ENCODE data around the gene MMP25. TPM values are rescaled to one million over a fixed set of nuclear protein-coding genes. Genes with fewer than 3 reads are reported as not detected.

MMP25 gene
- total and polyA plus RNA-seq, 9 of the 15 experiments (the other 6 are each of a cell fraction or from before 2014, with no cell fraction given): 0.03 to 0.04 TPM; not detected in 7

DNA sequence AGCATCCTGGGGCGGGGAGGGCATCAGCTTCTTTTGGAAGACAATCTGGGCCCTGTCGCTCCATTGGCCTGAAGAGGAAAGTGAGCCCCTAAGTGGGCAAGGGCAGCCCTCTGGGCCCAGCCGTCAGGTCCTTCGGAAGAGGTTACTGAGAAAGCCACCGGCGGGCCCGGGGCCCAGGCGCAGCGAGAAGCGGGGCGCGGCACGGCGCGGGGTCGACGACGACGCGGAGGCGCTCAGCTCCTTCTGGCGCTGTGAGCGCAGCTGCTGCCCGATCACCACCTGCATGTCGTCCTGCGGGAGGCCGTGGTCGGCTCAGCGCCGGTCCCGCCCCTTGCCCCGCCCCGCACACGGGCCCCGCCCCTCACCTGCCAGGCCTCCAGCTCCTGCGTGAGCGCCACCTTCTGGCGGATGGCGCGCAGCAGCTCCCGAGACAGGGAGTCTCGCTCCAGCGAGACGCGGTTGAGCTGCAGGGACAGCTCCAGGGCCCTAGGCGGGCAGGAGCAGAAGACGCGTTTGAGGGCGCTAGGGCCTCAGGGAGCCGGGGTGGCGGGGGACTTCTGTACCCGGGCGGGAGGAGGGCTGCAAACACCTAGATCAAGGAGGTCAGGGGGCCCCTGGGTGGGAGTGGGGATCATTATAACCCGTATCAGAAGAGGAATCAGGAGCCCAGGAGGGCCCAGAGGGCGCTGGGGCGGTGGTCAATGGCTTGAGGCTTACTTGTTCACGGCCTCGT, 18.2 kb upstream of the MMP25 start (continued):
- TF ChIP-seq PCBP2 (IDR thresholded peaks at IDR 0.05; ENCODE audit: low read depth, low read length, poor library complexity, severe bottlenecking): no peak
- no peak for TF ChIP-seq RAD51 (IDR thresholded peaks at IDR 0.05; ENCODE audit: borderline replicate concordance, low read depth)
- TF ChIP-seq STAT5A (IDR thresholded peaks at IDR 0.05; ENCODE audit: borderline replicate concordance, low read length): no peak
- TF ChIP-seq ARID1B (IDR thresholded peaks at IDR 0.05): no peak
- TF ChIP-seq, protein P1, sequence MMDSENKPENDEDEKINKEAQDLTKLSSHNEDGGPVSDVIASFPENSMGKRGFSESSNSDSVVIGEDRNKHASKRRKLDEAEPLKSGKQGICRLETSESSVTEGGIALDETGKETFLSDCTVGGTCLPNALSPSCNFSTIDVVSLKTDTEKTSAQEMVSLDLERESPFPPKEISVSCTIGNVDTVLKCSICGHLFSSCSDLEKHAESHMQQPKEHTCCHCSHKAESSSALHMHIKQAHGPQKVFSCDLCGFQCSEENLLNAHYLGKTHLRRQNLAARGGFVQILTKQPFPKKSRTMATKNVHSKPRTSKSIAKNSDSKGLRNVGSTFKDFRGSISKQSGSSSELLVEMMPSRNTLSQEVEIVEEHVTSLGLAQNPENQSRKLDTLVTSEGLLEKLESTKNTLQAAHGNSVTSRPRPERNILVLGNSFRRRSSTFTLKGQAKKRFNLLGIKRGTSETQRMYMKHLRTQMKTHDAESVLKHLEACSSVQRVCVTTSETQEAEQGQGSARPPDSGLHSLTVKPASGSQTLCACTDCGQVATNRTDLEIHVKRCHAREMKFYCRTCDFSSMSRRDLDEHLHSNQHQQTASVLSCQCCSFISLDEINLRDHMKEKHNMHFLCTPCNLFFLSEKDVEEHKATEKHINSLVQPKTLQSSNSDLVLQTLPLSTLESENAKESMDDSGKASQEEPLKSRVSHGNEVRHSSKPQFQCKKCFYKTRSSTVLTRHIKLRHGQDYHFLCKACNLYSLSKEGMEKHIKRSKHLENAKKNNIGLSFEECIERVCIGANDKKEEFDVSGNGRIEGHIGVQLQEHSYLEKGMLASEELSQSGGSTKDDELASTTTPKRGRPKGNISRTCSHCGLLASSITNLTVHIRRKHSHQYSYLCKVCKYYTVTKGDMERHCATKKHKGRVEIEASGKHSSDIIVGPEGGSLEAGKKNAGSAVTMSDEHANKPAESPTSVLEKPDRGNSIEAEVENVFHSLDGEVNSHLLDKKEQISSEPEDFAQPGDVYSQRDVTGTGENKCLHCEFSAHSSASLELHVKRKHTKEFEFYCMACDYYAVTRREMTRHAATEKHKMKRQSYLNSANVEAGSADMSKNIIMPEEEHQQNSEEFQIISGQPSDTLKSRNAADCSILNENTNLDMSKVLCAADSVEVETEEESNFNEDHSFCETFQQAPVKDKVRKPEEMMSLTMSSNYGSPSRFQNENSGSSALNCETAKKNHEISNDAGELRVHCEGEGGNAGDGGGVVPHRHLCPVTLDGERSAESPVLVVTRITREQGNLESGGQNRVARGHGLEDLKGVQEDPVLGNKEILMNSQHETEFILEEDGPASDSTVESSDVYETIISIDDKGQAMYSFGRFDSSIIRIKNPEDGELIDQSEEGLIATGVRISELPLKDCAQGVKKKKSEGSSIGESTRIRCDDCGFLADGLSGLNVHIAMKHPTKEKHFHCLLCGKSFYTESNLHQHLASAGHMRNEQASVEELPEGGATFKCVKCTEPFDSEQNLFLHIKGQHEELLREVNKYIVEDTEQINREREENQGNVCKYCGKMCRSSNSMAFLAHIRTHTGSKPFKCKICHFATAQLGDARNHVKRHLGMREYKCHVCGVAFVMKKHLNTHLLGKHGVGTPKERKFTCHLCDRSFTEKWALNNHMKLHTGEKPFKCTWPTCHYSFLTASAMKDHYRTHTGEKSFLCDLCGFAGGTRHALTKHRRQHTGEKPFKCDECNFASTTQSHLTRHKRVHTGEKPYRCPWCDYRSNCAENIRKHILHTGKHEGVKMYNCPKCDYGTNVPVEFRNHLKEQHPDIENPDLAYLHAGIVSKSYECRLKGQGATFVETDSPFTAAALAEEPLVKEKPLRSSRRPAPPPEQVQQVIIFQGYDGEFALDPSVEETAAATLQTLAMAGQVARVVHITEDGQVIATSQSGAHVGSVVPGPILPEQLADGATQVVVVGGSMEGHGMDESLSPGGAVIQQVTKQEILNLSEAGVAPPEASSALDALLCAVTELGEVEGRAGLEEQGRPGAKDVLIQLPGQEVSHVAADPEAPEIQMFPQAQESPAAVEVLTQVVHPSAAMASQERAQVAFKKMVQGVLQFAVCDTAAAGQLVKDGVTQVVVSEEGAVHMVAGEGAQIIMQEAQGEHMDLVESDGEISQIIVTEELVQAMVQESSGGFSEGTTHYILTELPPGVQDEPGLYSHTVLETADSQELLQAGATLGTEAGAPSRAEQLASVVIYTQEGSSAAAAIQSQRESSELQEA (IDR thresholded peaks at IDR 0.05; ENCODE audit: low read depth): no peak
- TF ChIP-seq, protein P2, sequence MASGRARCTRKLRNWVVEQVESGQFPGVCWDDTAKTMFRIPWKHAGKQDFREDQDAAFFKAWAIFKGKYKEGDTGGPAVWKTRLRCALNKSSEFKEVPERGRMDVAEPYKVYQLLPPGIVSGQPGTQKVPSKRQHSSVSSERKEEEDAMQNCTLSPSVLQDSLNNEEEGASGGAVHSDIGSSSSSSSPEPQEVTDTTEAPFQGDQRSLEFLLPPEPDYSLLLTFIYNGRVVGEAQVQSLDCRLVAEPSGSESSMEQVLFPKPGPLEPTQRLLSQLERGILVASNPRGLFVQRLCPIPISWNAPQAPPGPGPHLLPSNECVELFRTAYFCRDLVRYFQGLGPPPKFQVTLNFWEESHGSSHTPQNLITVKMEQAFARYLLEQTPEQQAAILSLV (tag; IDR thresholded peaks at IDR 0.05): no peak
- no peak for TF ChIP-seq ZNF24 (IDR thresholded peaks at IDR 0.05)
- TF ChIP-seq OTX1 (CRISPR knock-in tag; IDR thresholded peaks at IDR 0.05): no peak
- TF ChIP-seq, protein P3, sequence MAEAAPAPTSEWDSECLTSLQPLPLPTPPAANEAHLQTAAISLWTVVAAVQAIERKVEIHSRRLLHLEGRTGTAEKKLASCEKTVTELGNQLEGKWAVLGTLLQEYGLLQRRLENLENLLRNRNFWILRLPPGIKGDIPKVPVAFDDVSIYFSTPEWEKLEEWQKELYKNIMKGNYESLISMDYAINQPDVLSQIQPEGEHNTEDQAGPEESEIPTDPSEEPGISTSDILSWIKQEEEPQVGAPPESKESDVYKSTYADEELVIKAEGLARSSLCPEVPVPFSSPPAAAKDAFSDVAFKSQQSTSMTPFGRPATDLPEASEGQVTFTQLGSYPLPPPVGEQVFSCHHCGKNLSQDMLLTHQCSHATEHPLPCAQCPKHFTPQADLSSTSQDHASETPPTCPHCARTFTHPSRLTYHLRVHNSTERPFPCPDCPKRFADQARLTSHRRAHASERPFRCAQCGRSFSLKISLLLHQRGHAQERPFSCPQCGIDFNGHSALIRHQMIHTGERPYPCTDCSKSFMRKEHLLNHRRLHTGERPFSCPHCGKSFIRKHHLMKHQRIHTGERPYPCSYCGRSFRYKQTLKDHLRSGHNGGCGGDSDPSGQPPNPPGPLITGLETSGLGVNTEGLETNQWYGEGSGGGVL (CRISPR knock-in tag; IDR thresholded peaks at IDR 0.05): no peak
- no peak for TF ChIP-seq MBD2 (IDR thresholded peaks at IDR 0.05; ENCODE audit: borderline replicate concordance, low read depth)
- TF ChIP-seq ZNF436 (CRISPR knock-in tag; IDR thresholded peaks at IDR 0.05): no peak
- no peak for TF ChIP-seq TCF7 (IDR thresholded peaks at IDR 0.05; ENCODE audit: borderline replicate concordance)
- no peak for TF ChIP-seq FOXK2 (conservative IDR thresholded peaks at IDR 0.05 in 1 of 2, IDR thresholded peaks at IDR 0.05 in 1 of 2; ENCODE audit: low read depth in 2 of 2)
- no peak for TF ChIP-seq DMBX1 (CRISPR knock-in tag; IDR thresholded peaks at IDR 0.05; ENCODE audit: borderline replicate concordance)
- TF ChIP-seq, protein P4, sequence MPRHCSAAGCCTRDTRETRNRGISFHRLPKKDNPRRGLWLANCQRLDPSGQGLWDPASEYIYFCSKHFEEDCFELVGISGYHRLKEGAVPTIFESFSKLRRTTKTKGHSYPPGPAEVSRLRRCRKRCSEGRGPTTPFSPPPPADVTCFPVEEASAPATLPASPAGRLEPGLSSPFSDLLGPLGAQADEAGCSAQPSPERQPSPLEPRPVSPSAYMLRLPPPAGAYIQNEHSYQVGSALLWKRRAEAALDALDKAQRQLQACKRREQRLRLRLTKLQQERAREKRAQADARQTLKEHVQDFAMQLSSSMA (CRISPR knock-in tag; IDR thresholded peaks at IDR 0.05): no peak
- no peak for TF ChIP-seq FOSL1 (tag; conservative IDR thresholded peaks at IDR 0.05)

Measured in K562 (cell line).